ENCODE data around the gene PARN. TPM values are rescaled to one million over a fixed set of nuclear protein-coding genes. Genes with fewer than 3 reads are reported as not detected.

Gene PARN
- total RNA-seq: 10 to 100 TPM; 40.7 to 45.8 TPM

GRCh38 chr16:14629919-14630619, at the start of gene PARN:
Gene PARN, minus strand, starts transcription at chr16:14630260. Its CDS starts 135 bp downstream, at chr16:14630125.
- H3K27ac Mint-ChIP-seq: peak within 1 kb of the TSS; percentile 99
- DNase-seq: peak; percentile 99
- POLR2A ChIA-PET: interaction anchor here (0.6 to 1.5 kb wide), 6 partner anchors 26 to 438 kb away, joined by 3 to 4 read pairs (median 3); no protein-coding TSS in a partner anchor
- peak; percentile 60 for ATAC-seq (ENCODE audit: low read depth)
- H3K27me3 Mint-ChIP-seq: no peaks in the 10 kb centered on the region
- H3K36me3 Mint-ChIP-seq: peaks cover 12% of the 10 kb centered on the region
- H3K4me3 Mint-ChIP-seq: peak within 1 kb of the TSS; percentile 97
- no peaks in the 10 kb centered on the region for H3K9me3 Mint-ChIP-seq
- peaks cover 38% of the 10 kb centered on the region for H3K4me1 Mint-ChIP-seq

- peaks cover 2% of the 10 kb centered on the region for H3K4me1 Mint-ChIP-seq
- H3K4me3 Mint-ChIP-seq: no peak overlapping the region
- DNase-seq (no peak), ATAC-seq (ENCODE audit: low read depth) (no peak)
- H3K27ac Mint-ChIP-seq: no peak overlapping the region
- POLR2A ChIA-PET: no interaction called here
- H3K9me3 Mint-ChIP-seq: peaks cover 2% of the 10 kb centered on the region
- peaks cover 2% of the 10 kb centered on the region for H3K36me3 Mint-ChIP-seq
- peaks cover 7% of the 10 kb centered on the region for H3K27me3 Mint-ChIP-seq
Measured at GRCh38 chr16:14678748-14679497, 48.9 kb upstream of the PARN start.

GRCh38 chr16:14677627-14678026, 47.6 kb upstream of the PARN start:
- H3K4me1 Mint-ChIP-seq: peaks cover 3% of the 10 kb centered on the region

GRCh38 chr16:14676633-14677032, 46.6 kb upstream of the PARN start:
- Mint-ChIP-seq H3K36me3 (peaks cover 3% of the 10 kb centered on the region), H3K27ac (no peak overlapping the region), H3K27me3 (peaks cover 5% of the 10 kb centered on the region), H3K4me3 (no peak overlapping the region), H3K9me3 (peaks cover 2% of the 10 kb centered on the region), H3K4me1 (peaks cover 8% of the 10 kb centered on the region)
- ATAC-seq (ENCODE audit: low read depth) (no peak), DNase-seq (no peak)
- POLR2A ChIA-PET: no interaction called here

More at GRCh38 chr16:14677627-14678026, 47.6 kb upstream of the PARN start:
- DNase-seq (no peak), ATAC-seq (ENCODE audit: low read depth) (no peak)
- POLR2A ChIA-PET: no interaction called here
- Mint-ChIP-seq H3K4me3 (no peak overlapping the region), H3K9me3 (peaks cover 2% of the 10 kb centered on the region), H3K36me3 (peaks cover 3% of the 10 kb centered on the region), H3K27me3 (peaks cover 5% of the 10 kb centered on the region), H3K27ac (no peak overlapping the region)

- Mint-ChIP-seq H3K36me3 (peaks cover 14% of the 10 kb centered on the region), H3K9me3 (no peaks in the 10 kb centered on the region), H3K27ac (peak overlapping the region; percentile 1), H3K4me1 (peaks cover 8% of the 10 kb centered on the region), H3K4me3 (peak overlapping the region; percentile 4), H3K27me3 (peaks cover 5% of the 10 kb centered on the region)
- ATAC-seq (ENCODE audit: low read depth): peak; percentile 52
- no peak for DNase-seq
- POLR2A ChIA-PET: no interaction called here
Measured at GRCh38 chr16:14672403-14672971, 42.4 kb upstream of the PARN start.

GRCh38 chr16:14669776-14670175, 39.7 kb upstream of the PARN start:
- no peak overlapping the region for H3K4me3 Mint-ChIP-seq

GRCh38 chr16:14668556-14669223, 38.6 kb upstream of the PARN start:
- POLR2A ChIA-PET: no interaction called here
- Mint-ChIP-seq H3K4me3 (no peak overlapping the region), H3K36me3 (peaks cover 41% of the 10 kb centered on the region), H3K4me1 (peaks cover 6% of the 10 kb centered on the region), H3K27me3 (no peaks in the 10 kb centered on the region), H3K9me3 (no peaks in the 10 kb centered on the region), H3K27ac (no peak overlapping the region)
- DNase-seq (no peak), ATAC-seq (ENCODE audit: low read depth) (no peak)

More at GRCh38 chr16:14669776-14670175, 39.7 kb upstream of the PARN start:
- H3K36me3 Mint-ChIP-seq: peaks cover 35% of the 10 kb centered on the region
- POLR2A ChIA-PET: no interaction called here
- H3K9me3 Mint-ChIP-seq: no peaks in the 10 kb centered on the region
- DNase-seq (no peak), ATAC-seq (ENCODE audit: low read depth) (no peak)
- no peak overlapping the region for H3K27ac Mint-ChIP-seq
- H3K4me1 Mint-ChIP-seq: peaks cover 6% of the 10 kb centered on the region
- no peaks in the 10 kb centered on the region for H3K27me3 Mint-ChIP-seq

- Mint-ChIP-seq H3K4me1 (peaks cover 5% of the 10 kb centered on the region), H3K9me3 (no peaks in the 10 kb centered on the region), H3K27me3 (no peaks in the 10 kb centered on the region), H3K36me3 (peaks cover 43% of the 10 kb centered on the region), H3K27ac (peak overlapping the region; percentile 12), H3K4me3 (no peak overlapping the region)
- POLR2A ChIA-PET: no interaction called here
- DNase-seq (no peak), ATAC-seq (ENCODE audit: low read depth) (no peak)
Measured at GRCh38 chr16:14667347-14668266, 37.5 kb upstream of the PARN start.

GRCh38 chr16:14658063-14658462, 28.0 kb upstream of the PARN start:
- Mint-ChIP-seq H3K27ac (peak overlapping the region; percentile 60), H3K27me3 (no peaks in the 10 kb centered on the region), H3K9me3 (no peaks in the 10 kb centered on the region), H3K36me3 (peaks cover 33% of the 10 kb centered on the region), H3K4me3 (no peak overlapping the region), H3K4me1 (peaks cover 6% of the 10 kb centered on the region)
- ATAC-seq (ENCODE audit: low read depth): peak; percentile 26
- no peak for DNase-seq
- POLR2A ChIA-PET: interaction anchor here (1.2 kb wide), 1 partner anchor 24 kb away, joined by 3 read pairs; no protein-coding TSS in a partner anchor

- Mint-ChIP-seq H3K27ac (no peak overlapping the region), H3K27me3 (no peaks in the 10 kb centered on the region)
Measured at GRCh38 chr16:14652726-14653125, 22.7 kb upstream of the PARN start.

GRCh38 chr16:14650629-14651028, 20.6 kb upstream of the PARN start:
- no peak for ATAC-seq (ENCODE audit: low read depth)
- no peaks in the 10 kb centered on the region for H3K4me1 Mint-ChIP-seq
- no peaks in the 10 kb centered on the region for H3K9me3 Mint-ChIP-seq
- POLR2A ChIA-PET: interaction anchor here (0.6 kb wide), 1 partner anchor 34 kb away, joined by 3 read pairs; no protein-coding TSS in a partner anchor
- no peak overlapping the region for H3K4me3 Mint-ChIP-seq
- H3K27ac Mint-ChIP-seq: no peak overlapping the region
- H3K36me3 Mint-ChIP-seq: peaks cover 23% of the 10 kb centered on the region
- no peak for DNase-seq
- H3K27me3 Mint-ChIP-seq: no peaks in the 10 kb centered on the region

More at GRCh38 chr16:14652726-14653125, 22.7 kb upstream of the PARN start:
- POLR2A ChIA-PET: no interaction called here
- ATAC-seq (ENCODE audit: low read depth): no peak
- Mint-ChIP-seq H3K36me3 (peaks cover 28% of the 10 kb centered on the region), H3K4me1 (no peaks in the 10 kb centered on the region), H3K9me3 (no peaks in the 10 kb centered on the region), H3K4me3 (no peak overlapping the region)
- no peak for DNase-seq

GRCh38 chr16:14649816-14650215, 19.8 kb upstream of the PARN start:
- no peak for DNase-seq
- H3K9me3 Mint-ChIP-seq: no peaks in the 10 kb centered on the region
- H3K4me1 Mint-ChIP-seq: no peaks in the 10 kb centered on the region
- H3K4me3 Mint-ChIP-seq: no peak overlapping the region
- H3K27ac Mint-ChIP-seq: no peak overlapping the region
- no peaks in the 10 kb centered on the region for H3K27me3 Mint-ChIP-seq
- H3K36me3 Mint-ChIP-seq: peaks cover 17% of the 10 kb centered on the region
- POLR2A ChIA-PET: no interaction called here
- no peak for ATAC-seq (ENCODE audit: low read depth)
